ENCODE data around the gene RASD2.
A peak's percentile ranks its signal among the peaks of the same experiment; 100 is the strongest.
"Not testable (repeated sequence)": the region's sequence is repeated elsewhere in the genome, so short reads cannot be mapped to it uniquely, and the experiment has no call there.

Gene RASD2

GRCh38 chr22:35540595-35541253 lies at the start of gene RASD2:
RASD2 (plus strand) TSS chr22:35540831; CDS start chr22:35546810, 5,979 bp downstream.
- DNase-seq (ENCODE audit: low read depth in 3 of 3, low spot score in 1 of 3): peak in 1 of 3 donors; percentile 24

- not testable (repeated sequence) for DNase-seq (ENCODE audit: low read depth in 3 of 3, low spot score in 1 of 3)
Measured at GRCh38 chr22:35491061-35491907, 49.3 kb upstream of the RASD2 start.

- no peak for DNase-seq (ENCODE audit: low read depth in 3 of 3, low spot score in 1 of 3)
Measured at GRCh38 chr22:35491908-35492380, 48.7 kb upstream of the RASD2 start.

- DNase-seq (ENCODE audit: low read depth in 3 of 3, low spot score in 1 of 3): no peak
Measured at GRCh38 chr22:35493074-35493473, 47.6 kb upstream of the RASD2 start.

GRCh38 chr22:35495711-35496110 lies 44.9 kb upstream of the RASD2 start:
- not testable (repeated sequence) for DNase-seq (ENCODE audit: low read depth in 3 of 3, low spot score in 1 of 3)

GRCh38 chr22:35496768-35497312 lies 43.8 kb upstream of the RASD2 start:
- no peak for DNase-seq (ENCODE audit: low read depth in 3 of 3, low spot score in 1 of 3)

GRCh38 chr22:35498026-35498800 lies 42.4 kb upstream of the RASD2 start:
- DNase-seq (ENCODE audit: low read depth in 3 of 3, low spot score in 1 of 3): no peak

- no peak for DNase-seq (ENCODE audit: low read depth in 3 of 3, low spot score in 1 of 3)
Measured at GRCh38 chr22:35502836-35503235, 37.8 kb upstream of the RASD2 start.

- DNase-seq (ENCODE audit: low read depth in 3 of 3, low spot score in 1 of 3): no peak
Measured at GRCh38 chr22:35505399-35506258, 35.0 kb upstream of the RASD2 start.

- DNase-seq (ENCODE audit: low read depth in 3 of 3, low spot score in 1 of 3): no peak
Measured at GRCh38 chr22:35506259-35506570, 34.4 kb upstream of the RASD2 start.

- not testable (repeated sequence) for DNase-seq (ENCODE audit: low read depth in 3 of 3, low spot score in 1 of 3)
Measured at GRCh38 chr22:35507851-35508250, 32.8 kb upstream of the RASD2 start.

- no peak for DNase-seq (ENCODE audit: low read depth in 3 of 3, low spot score in 1 of 3)
Measured at GRCh38 chr22:35509451-35509850, 31.2 kb upstream of the RASD2 start.

GRCh38 chr22:35509960-35510359 lies 30.7 kb upstream of the RASD2 start:
- DNase-seq (ENCODE audit: low read depth in 3 of 3, low spot score in 1 of 3): no peak

- DNase-seq (ENCODE audit: low read depth in 3 of 3, low spot score in 1 of 3): no peak
Measured at GRCh38 chr22:35510481-35510934, 30.1 kb upstream of the RASD2 start.

GRCh38 chr22:35510951-35511350 lies 29.7 kb upstream of the RASD2 start:
- no peak for DNase-seq (ENCODE audit: low read depth in 3 of 3, low spot score in 1 of 3)

GRCh38 chr22:35514366-35514765 lies 26.3 kb upstream of the RASD2 start:
- DNase-seq (ENCODE audit: low read depth in 3 of 3, low spot score in 1 of 3): no peak

GRCh38 chr22:35515952-35516351 lies 24.7 kb upstream of the RASD2 start:
- DNase-seq (ENCODE audit: low read depth in 3 of 3, low spot score in 1 of 3): not testable (repeated sequence)

- DNase-seq (ENCODE audit: low read depth in 3 of 3, low spot score in 1 of 3): no peak
Measured at GRCh38 chr22:35516723-35517122, 23.9 kb upstream of the RASD2 start.

- no peak for DNase-seq (ENCODE audit: low read depth in 3 of 3, low spot score in 1 of 3)
Measured at GRCh38 chr22:35517207-35517606, 23.4 kb upstream of the RASD2 start.

- no peak for DNase-seq (ENCODE audit: low read depth in 3 of 3, low spot score in 1 of 3)
Measured at GRCh38 chr22:35517769-35518530, 22.7 kb upstream of the RASD2 start.

Data from stimulated activated CD4-positive, alpha-beta T cell treated with anti-CD3 and anti-CD28 coated beads, TNF-alpha, amount 100 ng/mL, for 1 hour (primary cell).